ENCODE data around the gene FKBP5. TPM values are rescaled to one million over a fixed set of nuclear protein-coding genes. Genes with fewer than 3 reads are reported as not detected.
"Not testable (repeated sequence)": the region's sequence is repeated elsewhere in the genome, so short reads cannot be mapped to it uniquely, and the experiment has no call there.

The FKBP5 gene
- total RNA-seq, 4 donors from 2014 or later, result 304 to 768 (median 608) TPM

DNA sequence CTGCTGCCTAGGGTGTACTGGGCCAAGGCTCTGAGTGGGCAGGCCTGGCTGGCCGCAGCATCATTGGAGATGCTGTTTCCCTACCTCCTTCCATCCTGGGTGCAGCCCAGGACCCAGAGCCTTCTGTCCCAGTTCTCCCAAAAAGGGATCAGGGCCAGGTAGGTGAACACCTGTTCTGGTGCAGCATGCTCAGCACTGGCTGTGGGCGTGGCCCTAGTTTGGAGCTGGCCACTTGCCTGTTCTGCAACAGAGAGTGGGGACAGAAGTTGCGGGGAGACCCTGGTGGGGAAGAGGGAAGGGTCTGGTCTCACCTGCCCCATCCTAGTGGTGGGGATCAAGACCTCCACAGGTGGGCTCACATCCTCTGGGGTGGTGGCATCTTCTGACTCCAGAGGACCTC, 46.7 kb upstream of the FKBP5 start:
- 81 to 91% methylated on average over 3 of the region's 3 CpGs for WGBS, 2 donors

DNA sequence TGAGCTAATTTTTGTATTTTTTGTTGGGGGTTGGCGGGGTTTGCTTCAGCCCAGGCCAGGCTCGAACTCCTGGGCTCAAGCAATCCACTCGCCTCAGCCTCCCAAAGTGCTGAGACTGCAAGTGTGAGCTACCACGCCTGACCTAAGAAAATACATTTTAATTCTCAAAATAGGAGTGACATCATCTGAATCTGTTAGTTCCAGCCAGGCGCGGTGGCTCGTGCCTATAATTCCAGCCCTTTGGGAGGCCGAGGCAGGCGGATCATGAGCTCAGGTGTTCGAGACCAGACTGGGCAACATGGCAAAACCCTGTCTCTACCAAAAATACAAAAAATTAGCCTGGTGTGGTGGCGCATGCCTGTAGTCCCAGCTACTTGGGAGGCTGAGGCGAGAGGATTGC, 45.6 kb upstream of the FKBP5 start:
- Histone ChIP-seq H3K4me1 (peaks cover 10 to 61% (median 44%) of the 10 kb centered on the region in 4 donors), H3K27ac (peak overlapping the region; percentile 98 to 100 (median 100))
- DNase-seq (ENCODE audit: low spot score in 2 of 2); H3K27me3 ChIP-seq; H3K9me3 ChIP-seq; H3K36me3 ChIP-seq; H3K4me3 ChIP-seq: not testable (repeated sequence)
- WGBS, 2 donors, result 91 to 96% methylated on average over 12 of the region's 12 CpGs

More for the DNA sequence above, 46.7 kb upstream of the FKBP5 start:
- Histone ChIP-seq H3K27me3 (no peaks in the 10 kb centered on the region), H3K9me3 (no peaks in the 10 kb centered on the region), H3K4me3 (no peak overlapping the region), H3K36me3 (no peaks in the 10 kb centered on the region), H3K27ac (peak overlapping the region in 3 of 4 donors; percentile 5 to 100 (median 30)), H3K4me1 (peaks cover 5 to 50% (median 32%) of the 10 kb centered on the region in 4 donors)
- DNase-seq (ENCODE audit: low spot score in 2 of 2), result no peak
- TF ChIP-seq EP300 (IDR thresholded peaks at IDR 0.05) (no peak), POLR2A (IDR thresholded peaks at IDR 0.05) (no peak)
- TF ChIP-seq, protein P1, sequence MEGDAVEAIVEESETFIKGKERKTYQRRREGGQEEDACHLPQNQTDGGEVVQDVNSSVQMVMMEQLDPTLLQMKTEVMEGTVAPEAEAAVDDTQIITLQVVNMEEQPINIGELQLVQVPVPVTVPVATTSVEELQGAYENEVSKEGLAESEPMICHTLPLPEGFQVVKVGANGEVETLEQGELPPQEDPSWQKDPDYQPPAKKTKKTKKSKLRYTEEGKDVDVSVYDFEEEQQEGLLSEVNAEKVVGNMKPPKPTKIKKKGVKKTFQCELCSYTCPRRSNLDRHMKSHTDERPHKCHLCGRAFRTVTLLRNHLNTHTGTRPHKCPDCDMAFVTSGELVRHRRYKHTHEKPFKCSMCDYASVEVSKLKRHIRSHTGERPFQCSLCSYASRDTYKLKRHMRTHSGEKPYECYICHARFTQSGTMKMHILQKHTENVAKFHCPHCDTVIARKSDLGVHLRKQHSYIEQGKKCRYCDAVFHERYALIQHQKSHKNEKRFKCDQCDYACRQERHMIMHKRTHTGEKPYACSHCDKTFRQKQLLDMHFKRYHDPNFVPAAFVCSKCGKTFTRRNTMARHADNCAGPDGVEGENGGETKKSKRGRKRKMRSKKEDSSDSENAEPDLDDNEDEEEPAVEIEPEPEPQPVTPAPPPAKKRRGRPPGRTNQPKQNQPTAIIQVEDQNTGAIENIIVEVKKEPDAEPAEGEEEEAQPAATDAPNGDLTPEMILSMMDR (IDR thresholded peaks at IDR 0.05), result no peak

DNA sequence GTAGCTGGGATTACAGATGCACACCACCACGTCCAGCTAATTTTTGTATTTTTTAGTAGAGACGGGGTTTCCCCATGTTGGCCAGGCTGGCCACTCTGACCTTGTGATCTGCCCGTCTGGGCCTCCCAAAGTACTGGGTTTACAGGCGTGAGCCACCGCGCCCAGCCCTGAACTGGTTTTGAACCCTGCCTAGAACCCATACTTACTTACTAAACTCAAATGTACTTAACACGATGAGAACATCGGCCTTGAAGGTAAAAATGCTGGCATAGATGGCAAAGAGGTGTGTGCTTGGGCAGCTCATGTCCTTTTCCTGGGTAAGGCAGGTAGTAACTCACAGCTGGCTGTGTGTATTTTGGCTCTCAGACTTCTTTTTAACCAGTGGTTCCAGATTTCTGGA, 44.9 kb upstream of the FKBP5 start:
- H3K4me3 ChIP-seq, result no peak overlapping the region
- H3K4me1 ChIP-seq, result peaks cover 14 to 68% (median 51%) of the 10 kb centered on the region in 4 donors
- DNase-seq (ENCODE audit: low spot score in 2 of 2), result no peak
- no peaks in the 10 kb centered on the region for H3K36me3 ChIP-seq
- H3K27me3 ChIP-seq, result no peaks in the 10 kb centered on the region
- TF ChIP-seq, protein P1 (IDR thresholded peaks at IDR 0.05), result no peak
- no peak for TF ChIP-seq POLR2A (IDR thresholded peaks at IDR 0.05)
- peak overlapping the region; percentile 98 to 100 (median 100) for H3K27ac ChIP-seq
- 91 to 93% methylated on average over 8 of the region's 8 CpGs for WGBS, 2 donors
- no peaks in the 10 kb centered on the region for H3K9me3 ChIP-seq

DNA sequence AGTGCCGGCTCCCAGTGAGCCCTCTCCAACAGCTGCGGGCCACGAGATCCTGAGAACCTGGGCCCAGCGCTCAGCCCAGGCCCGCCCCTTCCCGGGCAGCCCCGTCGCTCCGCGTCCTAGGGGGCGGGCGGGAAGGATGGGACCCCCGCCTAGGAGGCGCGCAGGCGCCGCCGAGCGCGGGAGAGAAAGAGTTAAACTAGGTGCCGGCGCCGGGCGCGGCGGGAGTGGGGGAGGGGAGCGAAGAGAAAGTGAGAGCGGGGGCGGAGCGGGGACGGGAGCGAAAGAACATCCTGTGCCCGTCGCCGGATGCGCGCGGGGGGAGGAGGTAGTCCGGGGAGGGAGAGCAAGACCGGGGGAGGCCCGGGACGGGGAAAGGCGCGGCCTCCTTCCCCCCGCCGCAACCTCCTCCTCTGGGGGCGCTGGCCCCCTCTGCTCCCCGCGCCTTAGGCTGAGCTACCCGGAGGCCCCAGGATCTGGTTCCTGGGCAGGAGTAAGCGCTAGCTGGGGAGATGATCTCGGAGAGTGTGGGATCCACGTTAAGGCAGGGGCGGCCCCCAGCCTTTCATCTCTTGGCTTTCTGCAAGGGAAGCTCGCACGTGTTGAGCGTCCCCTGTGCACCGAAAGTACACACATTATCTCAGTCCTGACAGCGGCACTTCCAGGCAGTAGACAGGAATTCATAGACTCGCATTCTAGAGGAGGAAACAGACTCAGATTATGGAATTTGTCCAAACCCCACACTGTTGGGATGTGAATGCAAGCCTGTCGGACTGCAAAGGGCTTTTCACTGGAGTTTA, 43.2 kb upstream of the FKBP5 start:
- peak; percentile 97 to 98 for DNase-seq (ENCODE audit: low spot score in 2 of 2)
- 0 to 1% methylated on average over 54 to 56 of the region's 61 CpGs for WGBS, 2 donors
- TF ChIP-seq EP300 (IDR thresholded peaks at IDR 0.05), result peak; percentile 96
- TF ChIP-seq POLR2A (IDR thresholded peaks at IDR 0.05), result peak; percentile 22 to 71
- TF ChIP-seq, protein P1 (IDR thresholded peaks at IDR 0.05), result peak in 2 of 5 experiments; percentile 51 to 58
- H3K9me3 ChIP-seq, result no peaks in the 10 kb centered on the region
- peaks cover 14 to 77% (median 59%) of the 10 kb centered on the region in 4 donors for H3K4me1 ChIP-seq
- H3K4me3 ChIP-seq, result peak overlapping the region; percentile 50 to 77 (median 64)
- no peaks in the 10 kb centered on the region for H3K27me3 ChIP-seq
- peak overlapping the region; percentile 98 to 100 (median 100) for H3K27ac ChIP-seq
- H3K36me3 ChIP-seq, result no peaks in the 10 kb centered on the region

DNA sequence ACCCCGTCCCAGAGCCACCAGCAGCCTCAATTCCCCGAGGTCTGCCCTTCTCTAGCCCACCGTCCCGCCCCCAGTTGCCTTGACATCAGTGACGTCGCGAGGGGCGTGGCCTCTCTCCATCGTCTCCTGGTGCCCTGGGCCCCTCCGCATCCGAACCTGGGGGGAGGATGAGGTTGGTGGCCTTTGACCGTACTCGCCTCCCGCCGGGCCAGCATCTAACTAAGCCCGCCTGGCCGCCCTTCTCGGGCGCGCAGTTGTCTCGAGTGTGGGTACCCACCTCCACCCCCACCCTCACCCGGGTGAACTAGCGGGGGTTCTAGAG, 42.7 kb upstream of the FKBP5 start:
- Histone ChIP-seq H3K9me3 (no peaks in the 10 kb centered on the region), H3K27ac (peak overlapping the region; percentile 98 to 100 (median 100)), H3K4me1 (peaks cover 14 to 81% (median 62%) of the 10 kb centered on the region in 4 donors), H3K36me3 (no peaks in the 10 kb centered on the region), H3K27me3 (no peaks in the 10 kb centered on the region), H3K4me3 (peak overlapping the region; percentile 50 to 77 (median 64))
- 0% methylated on average over 17 to 19 of the region's 23 CpGs for WGBS, 2 donors
- TF ChIP-seq POLR2A (IDR thresholded peaks at IDR 0.05) (peak; percentile 72 to 81), EP300 (IDR thresholded peaks at IDR 0.05) (peak in 1 of 2 donors; percentile 81)
- TF ChIP-seq, protein P1 (IDR thresholded peaks at IDR 0.05), result no peak
- peak; percentile 97 to 100 for DNase-seq (ENCODE audit: low spot score in 2 of 2)

All from tibial nerve (tissue), 4 donors.